ENCODE data around the gene IMMP2L. TPM values are rescaled to one million over a fixed set of nuclear protein-coding genes. Genes with fewer than 3 reads are reported as not detected.
"Not testable (repeated sequence)": the region's sequence is repeated elsewhere in the genome, so short reads cannot be mapped to it uniquely, and the experiment has no call there.

IMMP2L gene
- total RNA-seq, 1 donor from 2014 or later: 35.5 TPM

GRCh38 chr7:110673148-110673547 is 889.1 kb downstream of the IMMP2L start:
- DNase-seq (ENCODE audit: low spot score): no peak

- DNase-seq (ENCODE audit: low spot score): no peak
Measured at GRCh38 chr7:110669410-110669809, 892.9 kb downstream of the IMMP2L start.

- DNase-seq (ENCODE audit: low spot score): no peak
Measured at GRCh38 chr7:110664803-110665202, 897.5 kb downstream of the IMMP2L start.

- not testable (repeated sequence) for DNase-seq (ENCODE audit: low spot score)
Measured at GRCh38 chr7:110660637-110661036, 901.7 kb downstream of the IMMP2L start.

- no peak for DNase-seq (ENCODE audit: low spot score)
Measured at GRCh38 chr7:110650328-110650727, 912.0 kb downstream of the IMMP2L start.

- DNase-seq (ENCODE audit: low spot score): no peak
Measured at GRCh38 chr7:110647266-110647665, 915.0 kb downstream of the IMMP2L start.

GRCh38 chr7:110646804-110647203 is 915.5 kb downstream of the IMMP2L start:
- no peak for DNase-seq (ENCODE audit: low spot score)

- no peak for DNase-seq (ENCODE audit: low spot score)
Measured at GRCh38 chr7:110645616-110646015, 916.7 kb downstream of the IMMP2L start.

- DNase-seq (ENCODE audit: low spot score): no peak
Measured at GRCh38 chr7:110645060-110645459, 917.2 kb downstream of the IMMP2L start.

GRCh38 chr7:110637252-110637651 is 925.0 kb downstream of the IMMP2L start:
- no peak for DNase-seq (ENCODE audit: low spot score)

- DNase-seq (ENCODE audit: low spot score): no peak
Measured at GRCh38 chr7:110633313-110633712, 929.0 kb downstream of the IMMP2L start.

- DNase-seq (ENCODE audit: low spot score): no peak
Measured at GRCh38 chr7:110626414-110626813, 935.9 kb downstream of the IMMP2L start.

- no peak for DNase-seq (ENCODE audit: low spot score)
Measured at GRCh38 chr7:110625294-110625693, 937.0 kb downstream of the IMMP2L start.

- no peak for DNase-seq (ENCODE audit: low spot score)
Measured at GRCh38 chr7:110623436-110623835, 938.9 kb downstream of the IMMP2L start.

GRCh38 chr7:110621289-110621688 is 941.0 kb downstream of the IMMP2L start:
- DNase-seq (ENCODE audit: low spot score): no peak

GRCh38 chr7:110620110-110620735 is 942.1 kb downstream of the IMMP2L start:
- no peak for DNase-seq (ENCODE audit: low spot score)

All from mesenteric fat pad (tissue), 1 donor.